Measurements from ENCODE around the gene SSBP3.

Gene SSBP3

GRCh38 chr1:54191525-54191924, 214.7 kb downstream of the SSBP3 start:
- DNase-seq (ENCODE audit: low read depth) = no peak
- TF ChIP-seq CTCF (conservative IDR thresholded peaks at IDR 0.05; ENCODE audit: low read depth, low read length) = no peak
- H3K4me3 ChIP-seq (ENCODE audit: low read depth, low read length) = no peak overlapping the region

GRCh38 chr1:54190526-54190925, 215.7 kb downstream of the SSBP3 start:
- TF ChIP-seq CTCF (conservative IDR thresholded peaks at IDR 0.05; ENCODE audit: low read depth, low read length) = no peak
- DNase-seq (ENCODE audit: low read depth) = no peak
- no peak overlapping the region for H3K4me3 ChIP-seq (ENCODE audit: low read depth, low read length)

DNA sequence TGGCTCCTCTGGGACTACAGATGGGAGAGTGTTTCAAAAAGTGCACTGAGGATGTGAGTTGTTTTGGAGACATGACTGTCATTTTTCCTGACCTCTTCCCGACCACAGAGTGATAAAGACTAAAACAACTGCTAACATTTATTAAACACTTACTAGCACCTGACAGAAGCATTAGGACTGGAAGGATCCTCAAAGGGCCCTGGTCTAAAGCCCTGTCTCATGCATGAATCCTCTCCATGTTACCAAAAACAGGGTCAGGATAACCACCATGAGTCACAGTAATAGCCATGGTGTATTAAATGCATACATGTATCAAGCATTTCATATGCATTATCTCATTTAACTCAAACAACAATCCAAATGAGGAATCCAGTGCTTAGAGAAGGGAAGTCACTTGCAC, 217.9 kb downstream of the SSBP3 start:
- H3K4me3 ChIP-seq (ENCODE audit: low read depth, low read length) = no peak overlapping the region
- DNase-seq (ENCODE audit: low read depth) = no peak
- TF ChIP-seq CTCF (conservative IDR thresholded peaks at IDR 0.05; ENCODE audit: low read depth, low read length) = no peak

GRCh38 chr1:54186056-54186455, 220.1 kb downstream of the SSBP3 start:
- TF ChIP-seq CTCF (conservative IDR thresholded peaks at IDR 0.05; ENCODE audit: low read depth, low read length) = no peak
- H3K4me3 ChIP-seq (ENCODE audit: low read depth, low read length) = no peak overlapping the region
- no peak for DNase-seq (ENCODE audit: low read depth)

- DNase-seq (ENCODE audit: low read depth) = no peak
- no peak overlapping the region for H3K4me3 ChIP-seq (ENCODE audit: low read depth, low read length)
- no peak for TF ChIP-seq CTCF (conservative IDR thresholded peaks at IDR 0.05; ENCODE audit: low read depth, low read length)
Observed at GRCh38 chr1:54180701-54181360, 225.4 kb downstream of the SSBP3 start.

GRCh38 chr1:54178296-54179070, 227.7 kb downstream of the SSBP3 start:
- no peak overlapping the region for H3K4me3 ChIP-seq (ENCODE audit: low read depth, low read length)
- DNase-seq (ENCODE audit: low read depth) = no peak
- TF ChIP-seq CTCF (conservative IDR thresholded peaks at IDR 0.05; ENCODE audit: low read depth, low read length) = no peak

DNA sequence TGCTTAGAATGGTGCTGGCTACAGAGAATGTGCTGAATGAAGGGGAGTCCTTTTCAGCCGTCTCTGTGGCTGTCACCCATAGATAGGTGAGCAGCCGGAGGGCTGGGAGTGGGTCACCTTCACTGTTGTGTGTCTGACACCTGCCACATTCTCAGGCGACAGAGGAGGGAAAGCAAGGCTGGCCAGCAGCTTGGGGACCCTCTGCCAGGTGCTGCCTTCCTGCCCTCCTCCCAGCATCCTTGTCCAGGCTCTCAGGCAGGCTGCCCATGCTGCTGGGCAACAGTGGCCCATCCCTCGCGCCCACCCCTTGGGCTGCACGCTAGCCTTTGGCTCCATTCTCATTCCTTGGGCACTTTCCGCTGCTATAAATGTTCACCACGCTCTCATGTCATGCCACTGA, 228.5 kb downstream of the SSBP3 start:
- no peak for TF ChIP-seq CTCF (conservative IDR thresholded peaks at IDR 0.05; ENCODE audit: low read depth, low read length)
- no peak overlapping the region for H3K4me3 ChIP-seq (ENCODE audit: low read depth, low read length)
- DNase-seq (ENCODE audit: low read depth) = no peak
